ENCODE data around the gene CDK6.

GRCh38 chr7:92793656-92794205 is 42.6 kb downstream of the CDK6 start:
- TF ChIP-seq TAF1 (conservative IDR thresholded peaks at IDR 0.05), result no peak
- TF ChIP-seq, protein P1, sequence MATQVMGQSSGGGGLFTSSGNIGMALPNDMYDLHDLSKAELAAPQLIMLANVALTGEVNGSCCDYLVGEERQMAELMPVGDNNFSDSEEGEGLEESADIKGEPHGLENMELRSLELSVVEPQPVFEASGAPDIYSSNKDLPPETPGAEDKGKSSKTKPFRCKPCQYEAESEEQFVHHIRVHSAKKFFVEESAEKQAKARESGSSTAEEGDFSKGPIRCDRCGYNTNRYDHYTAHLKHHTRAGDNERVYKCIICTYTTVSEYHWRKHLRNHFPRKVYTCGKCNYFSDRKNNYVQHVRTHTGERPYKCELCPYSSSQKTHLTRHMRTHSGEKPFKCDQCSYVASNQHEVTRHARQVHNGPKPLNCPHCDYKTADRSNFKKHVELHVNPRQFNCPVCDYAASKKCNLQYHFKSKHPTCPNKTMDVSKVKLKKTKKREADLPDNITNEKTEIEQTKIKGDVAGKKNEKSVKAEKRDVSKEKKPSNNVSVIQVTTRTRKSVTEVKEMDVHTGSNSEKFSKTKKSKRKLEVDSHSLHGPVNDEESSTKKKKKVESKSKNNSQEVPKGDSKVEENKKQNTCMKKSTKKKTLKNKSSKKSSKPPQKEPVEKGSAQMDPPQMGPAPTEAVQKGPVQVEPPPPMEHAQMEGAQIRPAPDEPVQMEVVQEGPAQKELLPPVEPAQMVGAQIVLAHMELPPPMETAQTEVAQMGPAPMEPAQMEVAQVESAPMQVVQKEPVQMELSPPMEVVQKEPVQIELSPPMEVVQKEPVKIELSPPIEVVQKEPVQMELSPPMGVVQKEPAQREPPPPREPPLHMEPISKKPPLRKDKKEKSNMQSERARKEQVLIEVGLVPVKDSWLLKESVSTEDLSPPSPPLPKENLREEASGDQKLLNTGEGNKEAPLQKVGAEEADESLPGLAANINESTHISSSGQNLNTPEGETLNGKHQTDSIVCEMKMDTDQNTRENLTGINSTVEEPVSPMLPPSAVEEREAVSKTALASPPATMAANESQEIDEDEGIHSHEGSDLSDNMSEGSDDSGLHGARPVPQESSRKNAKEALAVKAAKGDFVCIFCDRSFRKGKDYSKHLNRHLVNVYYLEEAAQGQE (IDR thresholded peaks at IDR 0.05), result no peak
- TF ChIP-seq CTCF (IDR thresholded peaks at IDR 0.05; ENCODE audit: low read depth, low read length, missing input control), result no peak
- TF ChIP-seq HNF4A (conservative IDR thresholded peaks at IDR 0.05), result no peak

Measured in liver (tissue), 3 donors.